Breast epithelium (tissue), 4 donors: Measurements from ENCODE around the gene ARMCX5. TPM values are rescaled to one million over a fixed set of nuclear protein-coding genes. Genes with fewer than 3 reads are reported as not detected.
A peak's percentile ranks its signal among the peaks of the same experiment; 100 is the strongest.

Experiments
- DNase-seq, 2 donors: peaks; one replicate each; pipeline ENCODE4 v3.0.0-alpha.2; 2019; ENCODE audit warnings: low spot score in 2 of 2
- H3K27ac ChIP-seq, 2 donors: fragments of 200-600 bp; sonication (generic) in 1 of 2; one replicate each; pipeline ENCODE4 v1.5.1; 2016 to 2019; ENCODE audit warnings: mild to moderate bottlenecking in 1 of 2
- H3K27me3 ChIP-seq, 2 donors: fragments of 200-600 bp; sonication (generic) in 1 of 2; one replicate each; pipeline versions ENCODE4 v1.5.1 to v1.6.0; 2017 to 2019; ENCODE audit warnings: control low read depth in 1 of 2, mild to moderate bottlenecking in 1 of 2
- H3K36me3 ChIP-seq: fragments of 200-600 bp; one replicate; pipeline ENCODE4 v1.5.1; 2019
- H3K4me1 ChIP-seq, 2 donors: fragments of 200-600 bp; sonication (generic); one replicate each; pipeline ENCODE4 v1.5.1; 2016 to 2019; ENCODE audit warnings: control low read depth in 1 of 2
- H3K4me3 ChIP-seq, 3 donors: fragments of 200-600 bp; sonication (generic); 1 replicate in 2 of 3; 2 replicates in 1 of 3; pipeline ENCODE4 v1.5.1; 2016 to 2019; ENCODE audit warnings: mild to moderate bottlenecking in 3 of 3, moderate library complexity in 2 of 3
- H3K9me3 ChIP-seq, 2 donors: fragments of 200-600 bp; sonication (generic) in 1 of 2; one replicate each; pipeline ENCODE4 v1.5.1; 2016 to 2019; ENCODE audit warnings: control low read depth in 1 of 2
- CTCF ChIP-seq, 3 donors: fragments of 450-650 bp; IDR thresholded peaks; one replicate each; pipeline ENCODE4 v1.5.1; 2016 to 2017; ENCODE audit warnings: antibody characterized with exemption in 3 of 3, mild to moderate bottlenecking in 3 of 3, moderate library complexity in 3 of 3
- POLR2A ChIP-seq: fragments of 450-650 bp; IDR thresholded peaks from one replicate; pipeline ENCODE4 v1.6.1; 2016; ENCODE audit warnings: antibody characterized with exemption, mild to moderate bottlenecking, moderate library complexity
- POLR2AphosphoS5 ChIP-seq, 3 donors: sonication (generic); formaldehyde crosslinking; IDR thresholded peaks; one replicate each; pipeline ENCODE4 v1.6.1; 2017; ENCODE audit warnings: antibody characterized with exemption in 3 of 3
- intact Hi-C: fragments of 100-400 bp; cut with DNase I; formaldehyde crosslinking; loops from one replicate; pipeline ENCODE4 v1.15.1; 2023; ENCODE audit warnings: low total_unique reads
- total RNA-seq, 3 donors: library from RNA; depleted of rRNA; stranded (reverse); fragments of >200 nt; gene quantifications; one replicate each; pipeline ENCODE4 v1.1.0, GENCODE V29; 2016

ARMCX5 gene
- total RNA-seq, 3 donors from 2014 or later: 13.9 to 21.5 (median 16.4) TPM

- Histone ChIP-seq H3K36me3 (no peaks in the 10 kb centered on the region), H3K4me1 (no peaks in the 10 kb centered on the region), H3K27me3 (peaks cover 0 to 13% of the 10 kb centered on the region in 2 donors), H3K4me3 (peak overlapping the region; percentile 53 to 70 (median 60)), H3K27ac (peak overlapping the region; percentile 81 to 84), H3K9me3 (no peaks in the 10 kb centered on the region)
- intact Hi-C loops: no loop called here
- TF ChIP-seq POLR2AphosphoS5 (IDR thresholded peaks at IDR 0.05): no peak
- DNase-seq: no peak
Observed at GRCh38 chrX:102599951-102600579, 750 bp downstream of the ARMCX5 start.

GRCh38 chrX:102604327-102604726, 5.0 kb downstream of the ARMCX5 start:
- Histone ChIP-seq H3K27me3 (peaks cover 0 to 3% of the 10 kb centered on the region in 2 donors), H3K9me3 (no peaks in the 10 kb centered on the region), H3K27ac (no peak overlapping the region), H3K36me3 (no peaks in the 10 kb centered on the region), H3K4me3 (no peak overlapping the region), H3K4me1 (no peaks in the 10 kb centered on the region)
- no peak for TF ChIP-seq CTCF (IDR thresholded peaks at IDR 0.05)
- TF ChIP-seq POLR2AphosphoS5 (IDR thresholded peaks at IDR 0.05): no peak
- no peak for TF ChIP-seq POLR2A
- DNase-seq: no peak
- intact Hi-C loops: no loop called here

- DNase-seq: no peak
- Histone ChIP-seq H3K27ac (no peak overlapping the region), H3K9me3 (no peaks in the 10 kb centered on the region), H3K4me3 (no peak overlapping the region), H3K27me3 (peaks cover 0 to 13% of the 10 kb centered on the region in 2 donors), H3K4me1 (no peaks in the 10 kb centered on the region), H3K36me3 (no peaks in the 10 kb centered on the region)
- TF ChIP-seq CTCF (IDR thresholded peaks at IDR 0.05) (no peak), POLR2AphosphoS5 (IDR thresholded peaks at IDR 0.05) (no peak), POLR2A (no peak)
- intact Hi-C loops: no loop called here
Observed at GRCh38 chrX:102606115-102606514, 6.8 kb downstream of the ARMCX5 start.

GRCh38 chrX:102610905-102611304, 11.6 kb downstream of the ARMCX5 start:
- intact Hi-C loops: no loop called here
- H3K36me3 ChIP-seq: no peaks in the 10 kb centered on the region
- no peaks in the 10 kb centered on the region for H3K4me1 ChIP-seq
- peaks cover 0 to 11% of the 10 kb centered on the region in 2 donors for H3K27me3 ChIP-seq
- TF ChIP-seq CTCF (IDR thresholded peaks at IDR 0.05) (no peak), POLR2A (no peak), POLR2AphosphoS5 (IDR thresholded peaks at IDR 0.05) (no peak)
- no peak overlapping the region for H3K27ac ChIP-seq
- no peak overlapping the region for H3K4me3 ChIP-seq
- no peaks in the 10 kb centered on the region for H3K9me3 ChIP-seq
- DNase-seq: no peak

- no peaks in the 10 kb centered on the region for H3K36me3 ChIP-seq
- no peak overlapping the region for H3K4me3 ChIP-seq
- no peak for DNase-seq
- no peaks in the 10 kb centered on the region for H3K4me1 ChIP-seq
- peaks cover 9 to 38% of the 10 kb centered on the region in 2 donors for H3K9me3 ChIP-seq
- H3K27me3 ChIP-seq: peaks cover 0 to 17% of the 10 kb centered on the region in 2 donors
- H3K27ac ChIP-seq: no peak overlapping the region
- no peak for TF ChIP-seq CTCF (IDR thresholded peaks at IDR 0.05)
- no peak for TF ChIP-seq POLR2AphosphoS5 (IDR thresholded peaks at IDR 0.05)
- no peak for TF ChIP-seq POLR2A
- intact Hi-C loops: no loop called here
Observed at GRCh38 chrX:102624105-102624504, 24.8 kb downstream of the ARMCX5 start.
